Endothelial cell of umbilical vein (primary cell): ENCODE data around the gene MESD. TPM values are rescaled to one million over a fixed set of nuclear protein-coding genes. Genes with fewer than 3 reads are reported as not detected.

ENCODE experiments used
- BruUV-seq: library from RNA; stranded (reverse); fragments of 400-500 nt; replicated peaks from 2 replicates; lab custom pipeline; 2021; lab: Mats Ljungman, UMichigan
- CTCF ChIA-PET: fragments of 300-600, 350-600 bp; sonication (Branson Sonifier 250); formaldehyde crosslinking; loops from one replicate; lab custom pipeline; 2021; ENCODE audit warnings: antibody characterized with exemption, inconsistent platforms; lab: Charles Lee
- POLR2A ChIA-PET: fragments of 300-600, 350-600 bp; sonication (Branson Sonifier 250); formaldehyde crosslinking; loops from one replicate; lab custom pipeline; 2021; ENCODE audit warnings: antibody characterized with exemption, inconsistent platforms; lab: Charles Lee
- DNase-seq: peaks from one replicate; pipeline ENCODE4 v3.0.0-alpha.2; 2011; ENCODE audit warnings: low read depth, low spot score
- FAIRE-seq: peaks from 2 replicates; lab custom pipeline; 2011; peaks lifted over from hg19 to GRCh38; lab: Jason Lieb, UNC
- H2AFZ ChIP-seq: 2 replicates; pipeline ENCODE4 v1.6.0; 2012; ENCODE audit warnings: low read depth, low read length, control low read depth, inconsistent platforms
- H3K27ac ChIP-seq: 2 replicates; pipeline ENCODE4 v1.5.1; 2011; ENCODE audit warnings: low read depth, mild to moderate bottlenecking, control low read depth, low read length, moderate library complexity; ENCODE audit not compliant: insufficient read depth
- H3K27me3 ChIP-seq, 2 experiments: 2 replicates each; pipeline versions ENCODE4 v1.6.0 to v1.6.1; 2011; ENCODE audit warnings: low read length in 2 of 2, mixed read lengths in 1 of 2; ENCODE audit not compliant: control insufficient read depth in 2 of 2, insufficient read depth in 2 of 2
- H3K36me3 ChIP-seq, 2 experiments: 2 replicates in 1 of 2; 3 replicates in 1 of 2; pipeline ENCODE4 v1.5.1; 2011; ENCODE audit warnings: low read length in 2 of 2, mild to moderate bottlenecking in 1 of 2, moderate library complexity in 1 of 2; ENCODE audit not compliant: control insufficient read depth in 2 of 2, insufficient read depth in 2 of 2; ENCODE audit errors: extremely low read depth in 1 of 2
- H3K4me1 ChIP-seq: 3 replicates; pipeline ENCODE4 v1.5.1; 2011; ENCODE audit warnings: mild to moderate bottlenecking, low read length; ENCODE audit not compliant: control insufficient read depth, insufficient read depth; ENCODE audit errors: extremely low read depth
- H3K4me2 ChIP-seq: 2 replicates; pipeline ENCODE4 v1.6.1; 2011; ENCODE audit warnings: low read length, control low read depth, mixed read lengths; ENCODE audit not compliant: insufficient read depth
- H3K4me3 ChIP-seq, 3 experiments: fragments of 200-600 bp in 1 of 3; sonication (generic), shearing (Covaris generic) in 1 of 3; replicated peaks in 1 of 3; 2 replicates each; pipeline ENCODE4 v1.5.1; 2011 to 2016; ENCODE audit warnings: control low read depth in 3 of 3, low read length in 3 of 3, mild to moderate bottlenecking in 2 of 3, inconsistent platforms in 1 of 3, low read depth in 1 of 3, moderate library complexity in 1 of 3; ENCODE audit not compliant: insufficient read depth in 1 of 3
- H3K79me2 ChIP-seq: 2 replicates; pipeline ENCODE4 v1.6.0; 2012; ENCODE audit warnings: low read length, inconsistent platforms; ENCODE audit not compliant: control insufficient read depth, insufficient read depth
- H3K9ac ChIP-seq: replicated peaks from 2 replicates; pipeline ENCODE3; 2011; ENCODE audit warnings: low read length, control low read depth; ENCODE audit not compliant: insufficient read depth; ENCODE audit errors: extremely low read depth
- H3K9me1 ChIP-seq: replicated peaks from 3 replicates; pipeline ENCODE4 v1.6.0; 2011; ENCODE audit warnings: mild to moderate bottlenecking, low read length; ENCODE audit not compliant: control insufficient read depth, insufficient read depth; ENCODE audit errors: extremely low read depth
- H3K9me3 ChIP-seq: replicated peaks from 2 replicates; pipeline ENCODE4 v1.5.1; 2012; ENCODE audit warnings: low read length, inconsistent platforms; ENCODE audit not compliant: control insufficient read depth, insufficient read depth
- H4K20me1 ChIP-seq: replicated peaks from 2 replicates; pipeline ENCODE3; 2011; ENCODE audit warnings: mild to moderate bottlenecking, low read length; ENCODE audit not compliant: control insufficient read depth, insufficient read depth; ENCODE audit errors: extremely low read depth
- CTCF ChIP-seq, 2 donors: IDR thresholded peaks; 1 replicate in 1 of 2; 2 replicates in 1 of 2; pipeline ENCODE4 v1.5.1; 2011; ENCODE audit warnings: low read length in 2 of 2, mild to moderate bottlenecking in 2 of 2, moderate library complexity in 2 of 2, control low read depth in 1 of 2, inconsistent platforms in 1 of 2, low read depth in 1 of 2; ENCODE audit not compliant: insufficient read depth in 1 of 2; ENCODE audit errors: extremely low read depth in 1 of 2
- GATA2 ChIP-seq: IDR thresholded peaks from 2 replicates; pipeline ENCODE4 v1.7.0; 2011; ENCODE audit warnings: low read depth, mild to moderate bottlenecking, moderate library complexity, mixed read lengths, low read length; ENCODE audit not compliant: insufficient read length, insufficient read depth
- MAX ChIP-seq: IDR thresholded peaks from 2 replicates; pipeline ENCODE4 v1.6.1; 2011; ENCODE audit not compliant: insufficient read depth, insufficient read length
- POLR2AphosphoS5 ChIP-seq: IDR thresholded peaks from 2 replicates; pipeline ENCODE4 v1.6.1; 2012; ENCODE audit warnings: low read depth, mild to moderate bottlenecking, control low read depth, low read length, moderate library complexity; ENCODE audit not compliant: insufficient read depth
- dilution Hi-C: fragments of 300-500 bp; cut with MboI; formaldehyde crosslinking; loops from one replicate; pipeline ENCODE4 v1.15.0; 2019; ENCODE audit warnings: low sequenced_read_pairs; ENCODE audit not compliant: extremely low pct_ligation_motif_present
- intact Hi-C: fragments of 100-400 bp; cut with micrococcal nuclease; formaldehyde crosslinking; loops from one replicate; pipeline ENCODE4 v1.10.0; 2022
- polyA plus RNA-seq, 4 experiments: library from polyadenylated mRNA; depleted of rRNA in 3 of 4; stranded (reverse) in 3 of 4; unstranded in 1 of 4; fragments of >200 nt; gene quantifications; 2 replicates each; pipeline versions ENCODE4 v1.2.1 to v1.2.3, GENCODE V29; 2011 to 2012; ENCODE audit warnings: missing spikeins in 1 of 4
- total RNA-seq: library from RNA; stranded (reverse); gene quantifications from 2 replicates; pipeline ENCODE4 v1.2.3, GENCODE V29; 2021

The MESD gene
- total and polyA plus RNA-seq, 2 donors (not counting 3 experiments of a cell fraction or from before 2014, with no cell fraction given), result 12.8 to 30.5 TPM

DNA sequence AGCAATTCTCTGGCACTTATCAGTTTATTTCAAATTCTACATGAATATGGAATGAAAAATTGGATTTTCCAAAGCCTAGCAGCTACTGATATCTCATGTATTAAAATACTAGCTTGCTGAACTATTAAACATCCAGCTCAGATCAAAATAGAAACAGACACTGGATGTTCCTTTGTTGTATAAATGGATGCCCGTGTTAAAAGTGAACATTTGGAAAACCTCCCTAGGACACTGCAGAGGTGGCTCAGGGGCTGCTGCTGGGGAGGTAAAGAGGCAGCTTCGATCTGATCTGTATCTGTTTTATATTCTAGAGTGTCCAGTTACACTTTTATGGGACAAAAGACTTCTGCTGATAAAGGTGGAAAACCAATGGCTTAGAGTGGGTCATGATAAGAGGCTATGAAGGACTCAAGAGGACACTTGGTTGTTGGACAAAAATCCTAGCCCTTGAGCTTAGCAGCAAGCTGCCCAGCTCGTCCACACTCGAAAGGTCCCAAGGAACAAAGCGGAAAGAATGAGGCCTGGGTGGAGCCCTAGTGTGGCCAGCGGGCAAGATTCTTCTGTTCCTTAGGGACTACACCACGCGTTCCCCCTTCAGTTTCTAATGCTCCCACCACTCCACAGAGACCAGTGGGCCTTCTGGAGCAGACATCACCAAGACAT, 9.9 kb downstream of the MESD start:
- no peak overlapping the region for H3K4me2 ChIP-seq
- no peak overlapping the region for H3K4me3 ChIP-seq
- DNase-seq (no peak), FAIRE-seq (no peak)
- dilution Hi-C loops, result no loop called here
- no peak for TF ChIP-seq GATA2
- TF ChIP-seq POLR2AphosphoS5, result no peak
- TF ChIP-seq CTCF (IDR thresholded peaks at IDR 0.05; ENCODE audit: extremely low read depth in 1 of 2, insufficient read depth in 1 of 2, low read depth in 1 of 2, low read length in 2 of 2), result no peak
- TF ChIP-seq MAX, result no peak
- no peaks in the 10 kb centered on the region for H3K9me3 ChIP-seq
- no peak overlapping the region for H3K9ac ChIP-seq
- no peaks in the 10 kb centered on the region for H3K9me1 ChIP-seq
- intact Hi-C loops, result no loop called here
- H4K20me1 ChIP-seq, result no peaks in the 10 kb centered on the region
- H3K4me1 ChIP-seq, result peaks cover 10% of the 10 kb centered on the region
- no TSS peak for BruUV-seq
- no peak overlapping the region for H2AFZ ChIP-seq
- H3K27me3 ChIP-seq, result no peaks in the 10 kb centered on the region
- peaks cover 18% of the 10 kb centered on the region for H3K79me2 ChIP-seq
- H3K27ac ChIP-seq, result no peak overlapping the region
- POLR2A ChIA-PET, result interaction anchor here (0.5 kb wide), 1 partner anchor 27 kb away, joined by 3 read pairs; no protein-coding TSS in a partner anchor
- H3K36me3 ChIP-seq, result peaks cover 4 to 6% of the 10 kb centered on the region in 2 experiments
- CTCF ChIA-PET, result interaction anchor here (0.6 to 2.3 kb wide), 7 partner anchors 8 to 412 kb away, joined by 3 to 33 read pairs (median 5); no protein-coding TSS in a partner anchor
